GM18505 (cell line): ENCODE measurements around the gene ALG1L2.
"Not testable (repeated sequence)": the region's sequence is repeated elsewhere in the genome, so short reads cannot be mapped to it uniquely, and the experiment has no call there.

Source experiments
- ATAC-seq: cut with Tn5 transposase; IDR thresholded peaks from one replicate; pipeline ENCODE4 v1.9.1; 2021; ENCODE audit not compliant: unreplicated experiment
- POLR2A ChIP-seq: IDR thresholded peaks from 4 replicates; pipeline ENCODE4 v1.6.1; 2011; ENCODE audit warnings: borderline replicate concordance; ENCODE audit not compliant: insufficient read depth, insufficient read length; ENCODE audit errors: extremely low read depth

The ALG1L2 gene

GRCh38 chr3:130081351-130081881 is at the start of gene ALG1L2:
Gene ALG1L2, plus strand, starts transcription at chr3:130081831. Its CDS starts 186 bp downstream, at chr3:130082017.
- ATAC-seq: no peak

GRCh38 chr3:130037126-130037815 is 44.4 kb upstream of the ALG1L2 start:
- ATAC-seq: not testable (repeated sequence)

More at GRCh38 chr3:130081351-130081881, at the start of gene ALG1L2:
- TF ChIP-seq POLR2A: no peak

- not testable (repeated sequence) for ATAC-seq
These were observed 38.9 kb upstream of the ALG1L2 start for GRCh38 chr3:130042736-130043135.

GRCh38 chr3:130043658-130044057 is 38.0 kb upstream of the ALG1L2 start:
- not testable (repeated sequence) for ATAC-seq

GRCh38 chr3:130044370-130044769 is 37.3 kb upstream of the ALG1L2 start:
- no peak for TF ChIP-seq POLR2A
- ATAC-seq: no peak

- ATAC-seq: no peak
These were observed 32.9 kb upstream of the ALG1L2 start for GRCh38 chr3:130048726-130049125.

GRCh38 chr3:130052366-130052765 is 29.3 kb upstream of the ALG1L2 start:
- ATAC-seq: not testable (repeated sequence)

More at GRCh38 chr3:130048726-130049125, 32.9 kb upstream of the ALG1L2 start:
- TF ChIP-seq POLR2A: no peak

- ATAC-seq: not testable (repeated sequence)
These were observed 28.7 kb upstream of the ALG1L2 start for GRCh38 chr3:130052965-130053364.

GRCh38 chr3:130057536-130058266 is 23.9 kb upstream of the ALG1L2 start:
- not testable (repeated sequence) for ATAC-seq

GRCh38 chr3:130058267-130058657 is 23.4 kb upstream of the ALG1L2 start:
- ATAC-seq: not testable (repeated sequence)

- ATAC-seq: not testable (repeated sequence)
These were observed 22.9 kb upstream of the ALG1L2 start for GRCh38 chr3:130058716-130059115.

- ATAC-seq: not testable (repeated sequence)
These were observed 22.5 kb upstream of the ALG1L2 start for GRCh38 chr3:130059162-130059561.

- no peak for ATAC-seq
- no peak for TF ChIP-seq POLR2A
These were observed 8.0 kb upstream of the ALG1L2 start for GRCh38 chr3:130073582-130073981.

GRCh38 chr3:130077636-130078035 is 4.0 kb upstream of the ALG1L2 start:
- TF ChIP-seq POLR2A: no peak
- no peak for ATAC-seq

- ATAC-seq: not testable (repeated sequence)
These were observed 1.9 kb downstream of the ALG1L2 start for GRCh38 chr3:130083363-130084090.
